Upper lobe of right lung (tissue), 1 donor: ENCODE results near the gene MINPP1. TPM values are rescaled to one million over a fixed set of nuclear protein-coding genes. Genes with fewer than 3 reads are reported as not detected.
"Not testable (repeated sequence)": the region's sequence is repeated elsewhere in the genome, so short reads cannot be mapped to it uniquely, and the experiment has no call there.

Experiments
- ATAC-seq: fragments of 200-7000 bp; cut with Tn5 transposase; one replicate; pipeline ENCODE4 v1.9.1; 2020; ENCODE audit warnings: mild to moderate bottlenecking, moderate library complexity
- DNase-seq: peaks from one replicate; pipeline ENCODE4 v3.0.0-alpha.2; 2020
- H3K27ac ChIP-seq: fragments of 200-600 bp; one replicate; pipeline ENCODE4 v1.8.0; 2022
- H3K27me3 ChIP-seq: fragments of 200-600 bp; one replicate; pipeline ENCODE4 v1.8.0; 2022; ENCODE audit warnings: mild to moderate bottlenecking
- H3K36me3 ChIP-seq: fragments of 200-600 bp; one replicate; pipeline ENCODE4 v1.8.0; 2022
- H3K4me1 ChIP-seq: fragments of 200-600 bp; one replicate; pipeline ENCODE4 v1.8.0; 2022
- H3K4me3 ChIP-seq: fragments of 200-600 bp; one replicate; pipeline ENCODE4 v1.8.0; 2022; ENCODE audit warnings: mild to moderate bottlenecking
- H3K9me3 ChIP-seq: fragments of 200-600 bp; one replicate; pipeline ENCODE4 v1.8.0; 2022
- intact Hi-C: fragments of 100-400 bp; cut with DNase I; formaldehyde crosslinking; loops from one replicate; pipeline ENCODE4 v1.11.0; 2022
- total RNA-seq: library from RNA; stranded (reverse); fragmentation: NEBNext Ultra II Directional; extraction: Animal tissue kit (Norgen Biotek cat#: 25700); gene quantifications from one replicate; pipeline ENCODE4 v1.2.1, GENCODE V29; 2021
- TF ChIP-seq, protein P1 (sequence below): fragments of 200-600 bp; IDR thresholded peaks from one replicate; pipeline ENCODE4 v1.8.0; 2022; ENCODE audit warnings: antibody characterized with exemption
- donor health status: DM: no; HTN: yes; CAD: no; lungs with severe emphysema.

The MINPP1 gene
- total RNA-seq, 1 donor from 2014 or later, result 15.4 TPM

DNA sequence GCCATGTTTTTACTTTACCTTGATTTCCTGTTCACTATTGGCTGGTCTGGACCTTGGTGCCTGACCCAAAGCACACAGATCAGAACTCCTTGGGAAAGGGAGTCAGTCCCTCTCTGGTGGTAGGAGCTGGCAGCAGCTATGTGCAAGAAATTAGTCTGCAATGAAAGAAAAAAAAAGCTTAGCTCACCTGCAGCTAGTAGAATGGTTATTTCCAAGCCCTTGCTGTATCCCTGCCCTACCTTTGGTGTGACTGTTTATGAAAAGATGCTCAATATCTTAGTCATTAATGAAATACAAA is 86.8 kb downstream of the MINPP1 start:
- no peak overlapping the region for H3K27ac ChIP-seq
- TF ChIP-seq, protein P1, sequence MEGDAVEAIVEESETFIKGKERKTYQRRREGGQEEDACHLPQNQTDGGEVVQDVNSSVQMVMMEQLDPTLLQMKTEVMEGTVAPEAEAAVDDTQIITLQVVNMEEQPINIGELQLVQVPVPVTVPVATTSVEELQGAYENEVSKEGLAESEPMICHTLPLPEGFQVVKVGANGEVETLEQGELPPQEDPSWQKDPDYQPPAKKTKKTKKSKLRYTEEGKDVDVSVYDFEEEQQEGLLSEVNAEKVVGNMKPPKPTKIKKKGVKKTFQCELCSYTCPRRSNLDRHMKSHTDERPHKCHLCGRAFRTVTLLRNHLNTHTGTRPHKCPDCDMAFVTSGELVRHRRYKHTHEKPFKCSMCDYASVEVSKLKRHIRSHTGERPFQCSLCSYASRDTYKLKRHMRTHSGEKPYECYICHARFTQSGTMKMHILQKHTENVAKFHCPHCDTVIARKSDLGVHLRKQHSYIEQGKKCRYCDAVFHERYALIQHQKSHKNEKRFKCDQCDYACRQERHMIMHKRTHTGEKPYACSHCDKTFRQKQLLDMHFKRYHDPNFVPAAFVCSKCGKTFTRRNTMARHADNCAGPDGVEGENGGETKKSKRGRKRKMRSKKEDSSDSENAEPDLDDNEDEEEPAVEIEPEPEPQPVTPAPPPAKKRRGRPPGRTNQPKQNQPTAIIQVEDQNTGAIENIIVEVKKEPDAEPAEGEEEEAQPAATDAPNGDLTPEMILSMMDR, result no peak
- intact Hi-C loops, result no loop called here

DNA sequence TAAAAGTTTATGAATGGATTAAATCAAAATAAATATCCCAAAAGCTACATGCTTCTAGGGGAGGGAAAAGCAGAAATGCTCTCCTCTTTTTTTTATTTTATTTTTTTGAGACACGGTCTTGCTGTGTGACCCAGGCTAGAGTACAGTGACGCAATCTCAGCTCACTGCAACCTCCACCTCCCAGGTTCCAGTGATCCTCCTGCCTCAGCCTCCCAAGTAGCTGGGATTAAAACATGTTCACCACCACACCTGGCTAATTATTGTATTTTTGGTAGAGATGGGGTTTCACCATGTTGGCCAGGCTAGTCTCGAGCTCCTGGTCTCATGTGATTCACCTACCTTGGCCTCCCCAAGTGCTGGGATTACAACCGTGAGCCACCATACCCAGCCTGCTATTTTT is 88.2 kb downstream of the MINPP1 start:
- ATAC-seq, H3K36me3 ChIP-seq, DNase-seq, H3K4me3 ChIP-seq, intact Hi-C loops, H3K27me3 ChIP-seq, H3K9me3 ChIP-seq: not testable (repeated sequence)
- Histone ChIP-seq H3K4me1 (peaks cover 18% of the 10 kb centered on the region), H3K27ac (peak overlapping the region; percentile 14)

More for the DNA sequence above, 86.8 kb downstream of the MINPP1 start:
- Histone ChIP-seq H3K27me3 (no peaks in the 10 kb centered on the region), H3K9me3 (no peaks in the 10 kb centered on the region), H3K4me3 (no peak overlapping the region), H3K4me1 (peaks cover 19% of the 10 kb centered on the region), H3K36me3 (no peaks in the 10 kb centered on the region)
- DNase-seq (no peak), ATAC-seq (no peak)

DNA sequence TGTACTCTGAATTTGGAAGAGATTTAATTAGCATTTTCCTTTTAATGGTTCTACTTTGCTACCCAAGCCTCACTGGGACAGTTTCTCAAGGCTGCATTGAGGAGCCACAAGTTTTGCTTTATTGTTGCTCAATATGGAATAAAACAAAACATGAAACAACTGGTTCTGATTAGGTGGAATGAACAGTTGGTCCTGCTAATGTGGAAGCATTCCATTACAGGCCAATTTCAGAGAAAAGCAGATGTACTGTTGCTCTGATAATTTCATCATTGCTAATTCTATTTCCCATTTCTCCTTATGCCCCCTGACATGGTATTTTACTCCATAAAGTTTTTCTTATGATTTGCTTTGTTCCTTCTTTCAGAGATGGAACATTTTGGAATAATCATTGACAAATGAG is 89.0 kb downstream of the MINPP1 start:
- intact Hi-C loops, result no loop called here
- Histone ChIP-seq H3K27me3 (no peaks in the 10 kb centered on the region), H3K27ac (peak overlapping the region; percentile 11)

DNA sequence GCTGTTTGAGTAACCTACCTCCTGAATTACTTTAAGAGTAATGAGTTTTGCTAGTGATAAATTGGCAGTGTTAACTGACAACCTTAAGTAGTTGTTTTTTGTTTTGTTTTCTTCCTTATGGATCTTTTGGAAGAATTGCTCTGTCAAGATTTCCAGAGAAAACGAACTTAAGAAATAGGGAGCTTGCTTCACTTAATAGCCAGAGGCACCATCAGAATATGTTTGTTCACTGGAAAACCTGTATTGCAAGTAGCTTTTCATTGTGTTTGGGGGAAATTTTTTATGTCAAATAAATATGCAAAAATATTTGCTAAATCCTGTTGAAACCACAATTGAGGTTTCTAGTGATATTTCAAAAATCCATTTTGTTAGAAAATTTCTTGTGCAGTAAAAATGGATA is 89.5 kb downstream of the MINPP1 start:
- intact Hi-C loops, result no loop called here
- peaks cover 18% of the 10 kb centered on the region for H3K4me1 ChIP-seq
- no peak for DNase-seq
- no peaks in the 10 kb centered on the region for H3K9me3 ChIP-seq
- H3K36me3 ChIP-seq, result no peaks in the 10 kb centered on the region
- no peak overlapping the region for H3K4me3 ChIP-seq
- H3K27me3 ChIP-seq, result no peaks in the 10 kb centered on the region
- ATAC-seq, result no peak
- H3K27ac ChIP-seq, result peak overlapping the region; percentile 11
- TF ChIP-seq, protein P1, result no peak

More for the DNA sequence above, 89.0 kb downstream of the MINPP1 start:
- TF ChIP-seq, protein P1, result no peak
- peaks cover 18% of the 10 kb centered on the region for H3K4me1 ChIP-seq
- no peak for DNase-seq
- peak; percentile 47 for ATAC-seq
- no peaks in the 10 kb centered on the region for H3K36me3 ChIP-seq
- no peak overlapping the region for H3K4me3 ChIP-seq
- no peaks in the 10 kb centered on the region for H3K9me3 ChIP-seq

DNA sequence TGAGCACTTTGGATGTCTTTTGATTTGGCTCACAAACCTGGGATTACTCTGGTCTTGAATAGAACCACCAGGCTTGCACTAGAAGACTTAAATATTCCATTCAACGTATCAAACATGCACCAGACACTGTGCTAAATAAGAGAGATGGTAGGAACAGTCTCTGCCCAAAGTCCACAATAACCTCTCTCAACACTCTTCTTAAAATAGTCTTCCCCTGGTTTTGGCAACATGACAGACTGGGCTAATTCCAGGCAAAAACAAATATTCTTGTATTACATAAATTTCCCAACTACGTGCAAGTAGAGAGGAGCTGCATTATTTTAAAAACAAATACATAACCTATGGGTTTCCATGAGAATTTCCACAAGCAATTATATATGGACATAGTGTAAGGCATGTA is 90.2 kb downstream of the MINPP1 start:
- Histone ChIP-seq H3K27ac (peak overlapping the region; percentile 11), H3K4me1 (peaks cover 18% of the 10 kb centered on the region), H3K36me3 (no peaks in the 10 kb centered on the region), H3K4me3 (no peak overlapping the region), H3K9me3 (no peaks in the 10 kb centered on the region), H3K27me3 (no peaks in the 10 kb centered on the region)
- TF ChIP-seq, protein P1, result no peak
- DNase-seq (no peak), ATAC-seq (peak; percentile 15)
- intact Hi-C loops, result no loop called here

DNA sequence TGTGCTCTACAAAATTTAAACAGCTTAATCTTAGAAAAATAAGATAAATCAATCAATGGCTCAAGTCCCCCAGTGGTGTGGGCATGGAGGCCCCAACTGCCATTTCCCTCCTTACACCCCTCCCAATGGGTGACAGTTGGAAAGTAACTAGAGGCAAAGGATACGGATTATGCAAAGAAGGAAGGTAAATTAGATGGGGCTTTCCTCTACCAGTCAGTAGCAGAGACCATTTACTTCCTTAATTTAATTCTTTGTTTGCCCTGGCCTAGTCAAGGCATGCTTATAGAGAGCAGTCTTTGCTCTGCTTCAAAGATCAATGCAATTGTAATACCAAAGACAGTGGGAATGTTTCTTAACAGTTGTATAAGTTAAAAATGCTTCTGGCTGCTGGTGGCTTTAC is 91.7 kb downstream of the MINPP1 start:
- TF ChIP-seq, protein P1, result no peak
- H3K4me1 ChIP-seq, result peaks cover 18% of the 10 kb centered on the region
- no peaks in the 10 kb centered on the region for H3K9me3 ChIP-seq
- no peak for DNase-seq
- no peak overlapping the region for H3K27ac ChIP-seq
- no peak overlapping the region for H3K4me3 ChIP-seq
- no peaks in the 10 kb centered on the region for H3K27me3 ChIP-seq
- no peak for ATAC-seq
- intact Hi-C loops, result no loop called here
- H3K36me3 ChIP-seq, result no peaks in the 10 kb centered on the region
